Psoas muscle (tissue), 8 donors: ENCODE measurements around the gene DLX4. TPM values are rescaled to one million over a fixed set of nuclear protein-coding genes. Genes with fewer than 3 reads are reported as not detected.

ENCODE experiments used
- ATAC-seq, 4 donors: fragments of 200-7000 bp; cut with Tn5 transposase; one replicate each; pipeline ENCODE4 v1.9.1; 2020; ENCODE audit warnings: moderate library complexity in 3 of 4, mild to moderate bottlenecking in 2 of 4
- DNase-seq, 2 donors: peaks; one replicate each; pipeline ENCODE4 v3.0.0-alpha.2; 2020
- H3K27ac ChIP-seq: fragments of 200-600 bp; one replicate; pipeline ENCODE4 v1.8.0; 2022
- H3K27me3 ChIP-seq, 3 donors: fragments of 200-600 bp in 1 of 3; one replicate each; pipeline versions ENCODE4 v1.6.1 to v1.8.0; 2013 to 2022; ENCODE audit warnings: low read length in 2 of 3, mild to moderate bottlenecking in 2 of 3, moderate library complexity in 1 of 3; ENCODE audit not compliant: insufficient read depth in 3 of 3
- H3K36me3 ChIP-seq, 2 donors: fragments of 200-600 bp in 1 of 2; one replicate each; pipeline versions ENCODE4 v1.6.1 to v1.8.0; 2013 to 2022; ENCODE audit warnings: low read depth in 1 of 2, mild to moderate bottlenecking in 1 of 2, moderate library complexity in 1 of 2; ENCODE audit not compliant: insufficient read depth in 1 of 2
- H3K4me1 ChIP-seq: fragments of 200-600 bp; one replicate; pipeline ENCODE4 v1.8.0; 2022
- H3K4me3 ChIP-seq: fragments of 200-600 bp; one replicate; pipeline ENCODE4 v1.8.0; 2022; ENCODE audit warnings: mild to moderate bottlenecking
- H3K9me3 ChIP-seq: fragments of 200-600 bp; one replicate; pipeline ENCODE4 v1.8.0; 2022
- WGBS, 3 donors: extraction: QIAGEN DNeasy Blood & Tissue Kit; methylation state at CpG; one replicate each; pipeline versions ENCODE4 v1.1.6 to v1.1.7; 2013; 5-methylcytosine and 5-hydroxymethylcytosine counted together
- intact Hi-C, 2 donors: fragments of 100-400 bp; cut with DNase I; formaldehyde crosslinking; loops; one replicate each; pipeline versions ENCODE4 v1.11.0 to v1.14.2; 2022
- polyA plus RNA-seq, 3 donors: library from polyadenylated mRNA; stranded (reverse); fragments of 200-250 nt; gene quantifications; one replicate each; pipeline ENCODE4 v1.2.3, GENCODE V29; 2013
- total RNA-seq, 4 donors: library from RNA; stranded (reverse); fragmentation: NEBNext Ultra II Directional in 2 of 4; extraction: Animal tissue kit (Norgen Biotek cat#: 25700) in 2 of 4; gene quantifications; one replicate each; pipeline versions ENCODE4 v1.2.1 to v1.2.4, GENCODE V29; 2021 to 2023
- TF ChIP-seq, protein P1 (sequence below): fragments of 200-600 bp; IDR thresholded peaks from one replicate; pipeline ENCODE4 v1.8.0; 2022; ENCODE audit warnings: antibody characterized with exemption
- donor health status: healthy with polysubstance abuse.
- donor health status: DM: no; HTN: no; CAD: no; lungs with moderate emphysema.
- donor health status: Bipolar disorder and iron deficiency.
- donor health status: healthy.
- donor health status: DM: yes; HTN: yes; CAD: no.
- donor health status: DM: no; HTN: no; CAD: no.
- donor health status: DM: no; HTN: no; CAD: no.
- donor health status: DM: yes; HTN: yes; CAD: no.

The DLX4 gene
- total and polyA plus RNA-seq, 7 donors: not detected

DNA sequence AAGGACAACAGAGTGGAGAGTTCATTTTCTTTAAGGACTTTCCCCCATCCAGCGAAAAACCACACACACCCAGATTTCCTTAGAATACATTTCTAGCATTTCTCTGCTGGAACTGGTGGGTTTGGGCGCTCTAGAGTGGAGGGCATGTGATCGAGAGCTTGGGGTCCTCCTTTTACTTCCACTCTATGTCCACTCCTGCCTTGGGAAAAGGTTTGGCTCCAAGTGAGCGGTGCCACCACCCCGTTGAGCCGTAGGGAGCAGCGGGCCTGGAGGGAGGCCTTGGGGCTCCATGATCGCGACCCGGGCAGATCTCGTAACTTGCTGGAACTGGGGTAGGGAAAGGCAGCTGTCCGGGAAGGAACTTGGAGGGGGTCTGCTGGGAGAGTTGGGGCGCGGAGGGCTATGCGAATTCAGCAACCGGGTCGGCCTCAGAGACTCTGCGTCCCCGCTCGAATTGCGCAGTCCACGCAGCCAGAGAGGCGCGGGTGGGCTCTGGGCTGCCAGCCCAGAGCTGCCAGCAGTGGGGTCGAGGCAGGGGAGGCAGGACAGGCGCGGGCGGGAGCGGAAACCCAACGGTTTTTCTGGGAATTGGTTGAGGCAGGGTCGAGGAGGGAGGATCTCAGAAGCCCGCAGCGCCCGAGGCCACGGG, 2.3 kb downstream of the DLX4 start:
- 15 to 20% (median 17%) methylated on average over 31 to 35 of the region's 35 CpGs for WGBS, 3 donors
- DNase-seq (no peak), ATAC-seq (no peak)
- TF ChIP-seq, protein P1, sequence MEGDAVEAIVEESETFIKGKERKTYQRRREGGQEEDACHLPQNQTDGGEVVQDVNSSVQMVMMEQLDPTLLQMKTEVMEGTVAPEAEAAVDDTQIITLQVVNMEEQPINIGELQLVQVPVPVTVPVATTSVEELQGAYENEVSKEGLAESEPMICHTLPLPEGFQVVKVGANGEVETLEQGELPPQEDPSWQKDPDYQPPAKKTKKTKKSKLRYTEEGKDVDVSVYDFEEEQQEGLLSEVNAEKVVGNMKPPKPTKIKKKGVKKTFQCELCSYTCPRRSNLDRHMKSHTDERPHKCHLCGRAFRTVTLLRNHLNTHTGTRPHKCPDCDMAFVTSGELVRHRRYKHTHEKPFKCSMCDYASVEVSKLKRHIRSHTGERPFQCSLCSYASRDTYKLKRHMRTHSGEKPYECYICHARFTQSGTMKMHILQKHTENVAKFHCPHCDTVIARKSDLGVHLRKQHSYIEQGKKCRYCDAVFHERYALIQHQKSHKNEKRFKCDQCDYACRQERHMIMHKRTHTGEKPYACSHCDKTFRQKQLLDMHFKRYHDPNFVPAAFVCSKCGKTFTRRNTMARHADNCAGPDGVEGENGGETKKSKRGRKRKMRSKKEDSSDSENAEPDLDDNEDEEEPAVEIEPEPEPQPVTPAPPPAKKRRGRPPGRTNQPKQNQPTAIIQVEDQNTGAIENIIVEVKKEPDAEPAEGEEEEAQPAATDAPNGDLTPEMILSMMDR: no peak
- Histone ChIP-seq H3K4me1 (peaks cover 11% of the 10 kb centered on the region), H3K4me3 (peak overlapping the region; percentile 18), H3K36me3 (no peaks in the 10 kb centered on the region), H3K9me3 (no peaks in the 10 kb centered on the region), H3K27ac (no peak overlapping the region), H3K27me3 (peaks cover 0 to 93% (median 52%) of the 10 kb centered on the region in 3 donors)
- intact Hi-C loops: no loop called here

DNA sequence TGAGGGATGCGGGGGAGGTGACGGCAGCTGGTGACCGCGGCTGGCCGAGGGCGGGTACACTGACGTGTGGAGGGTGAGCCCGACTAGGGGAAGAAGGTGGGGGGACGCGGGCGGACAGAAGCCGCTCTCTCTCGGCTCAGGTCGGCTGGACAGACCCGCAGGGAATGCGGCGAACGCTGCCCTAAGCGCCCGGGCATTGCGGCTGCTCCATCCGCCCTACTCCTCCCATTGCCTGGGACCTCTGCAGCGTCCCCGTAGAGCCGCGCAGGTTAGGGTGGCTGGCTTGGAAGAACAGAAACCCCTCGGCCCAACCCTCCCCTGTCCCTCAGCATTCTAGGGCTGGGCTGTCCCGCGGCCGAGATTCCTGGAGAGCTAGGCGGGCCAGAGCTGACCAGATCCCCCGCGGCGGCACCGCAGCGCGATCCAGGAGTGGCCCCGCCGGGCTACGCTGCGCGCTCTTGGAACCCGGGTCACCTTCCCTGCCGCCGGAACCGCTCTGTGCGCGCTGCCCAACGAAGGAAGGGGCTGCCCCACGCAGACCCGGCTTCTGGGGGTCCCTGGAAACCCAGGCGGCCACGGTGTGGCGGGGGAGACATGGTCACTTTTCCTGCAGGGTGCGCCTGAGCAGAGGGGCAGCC, 3.0 kb downstream of the DLX4 start:
- Histone ChIP-seq H3K27ac (no peak overlapping the region), H3K9me3 (no peaks in the 10 kb centered on the region), H3K4me1 (peaks cover 11% of the 10 kb centered on the region), H3K27me3 (peaks cover 0 to 93% (median 49%) of the 10 kb centered on the region in 3 donors), H3K36me3 (no peaks in the 10 kb centered on the region), H3K4me3 (peak overlapping the region; percentile 18)
- TF ChIP-seq, protein P1: no peak
- DNase-seq (no peak), ATAC-seq (peak in 3 of 4 donors; percentile 18 to 28 (median 18))
- WGBS, 3 donors: 1 to 2% (median 1%) methylated on average over 43 to 55 of the region's 55 CpGs
- intact Hi-C loops: no loop called here

DNA sequence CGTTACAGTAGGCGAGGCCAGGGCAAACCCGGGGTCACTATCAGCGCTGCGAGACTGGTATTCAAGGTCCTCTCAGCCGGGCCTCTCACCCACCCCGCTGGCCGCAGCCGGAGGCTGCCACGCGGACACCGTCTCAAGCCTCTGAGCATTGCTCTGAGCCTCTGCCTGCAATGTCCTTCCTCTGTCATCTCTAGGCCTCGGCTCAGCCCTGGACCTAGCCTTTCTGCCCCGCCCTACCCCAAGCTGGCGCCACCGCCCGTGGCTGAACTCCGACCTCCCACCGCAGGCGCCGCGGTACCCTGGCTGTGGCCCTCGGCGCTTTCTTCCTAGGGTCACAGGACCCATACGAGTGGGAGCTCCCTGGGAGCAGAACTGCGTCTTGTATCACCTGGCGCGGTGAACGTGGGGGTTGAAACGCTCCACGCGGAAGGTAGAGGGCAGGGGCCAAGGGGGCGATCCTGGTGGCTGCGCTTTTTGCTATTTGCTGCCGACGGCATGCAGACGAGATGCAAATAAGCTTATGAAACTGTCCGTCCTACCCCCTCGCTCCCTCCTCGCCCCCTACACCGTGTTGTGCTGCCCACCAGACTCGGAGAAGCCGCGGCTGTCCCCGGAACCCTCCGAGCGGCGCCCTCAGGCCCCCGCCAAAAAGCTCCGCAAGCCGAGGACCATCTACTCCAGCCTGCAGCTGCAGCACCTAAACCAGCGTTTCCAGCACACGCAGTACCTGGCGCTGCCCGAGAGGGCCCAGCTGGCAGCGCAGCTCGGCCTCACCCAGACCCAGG, 3.7 kb downstream of the DLX4 start:
- ATAC-seq: peak in 1 of 4 donors; percentile 26
- peaks cover 0 to 93% (median 46%) of the 10 kb centered on the region in 3 donors for H3K27me3 ChIP-seq
- intact Hi-C loops: no loop called here
- peaks cover 11% of the 10 kb centered on the region for H3K4me1 ChIP-seq
- no peaks in the 10 kb centered on the region for H3K9me3 ChIP-seq
- no peaks in the 10 kb centered on the region for H3K36me3 ChIP-seq
- DNase-seq: no peak
- 6 to 9% (median 7%) methylated on average over 49 to 57 of the region's 57 CpGs for WGBS, 3 donors
- peak overlapping the region; percentile 18 for H3K4me3 ChIP-seq
- TF ChIP-seq, protein P1: no peak
- no peak overlapping the region for H3K27ac ChIP-seq

DNA sequence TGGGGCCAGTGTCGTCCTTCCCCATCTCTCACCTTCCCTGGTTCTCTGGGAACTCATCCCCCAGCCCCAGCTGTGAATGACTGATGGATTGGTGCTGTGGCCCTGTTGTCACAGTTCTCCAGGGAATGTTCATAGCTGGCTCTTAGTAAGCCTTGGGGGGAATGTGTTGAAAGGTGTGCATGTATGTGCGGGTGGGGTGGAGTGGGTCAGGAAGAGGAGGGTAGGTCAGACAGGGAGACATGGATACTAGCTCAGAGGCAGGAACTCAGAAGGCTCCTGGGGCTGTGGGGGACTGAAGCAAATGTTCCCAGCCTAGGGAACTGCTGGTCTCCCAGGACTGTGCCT, 4.3 kb downstream of the DLX4 start:
- Histone ChIP-seq H3K27ac (no peak overlapping the region), H3K4me1 (peaks cover 11% of the 10 kb centered on the region), H3K27me3 (peaks cover 0 to 91% (median 44%) of the 10 kb centered on the region in 3 donors), H3K9me3 (no peaks in the 10 kb centered on the region), H3K36me3 (no peaks in the 10 kb centered on the region), H3K4me3 (no peak overlapping the region)
- no peak for DNase-seq
- WGBS, 3 donors: 18 to 29% (median 21%) methylated on average over 2 of the region's 2 CpGs
- intact Hi-C loops: no loop called here
- TF ChIP-seq, protein P1: no peak
- ATAC-seq: no peak
